ENCODE results near the gene ASTN2.
"Not testable (repeated sequence)": the region's sequence is repeated elsewhere in the genome, so short reads cannot be mapped to it uniquely, and the experiment has no call there.

ASTN2 gene

DNA sequence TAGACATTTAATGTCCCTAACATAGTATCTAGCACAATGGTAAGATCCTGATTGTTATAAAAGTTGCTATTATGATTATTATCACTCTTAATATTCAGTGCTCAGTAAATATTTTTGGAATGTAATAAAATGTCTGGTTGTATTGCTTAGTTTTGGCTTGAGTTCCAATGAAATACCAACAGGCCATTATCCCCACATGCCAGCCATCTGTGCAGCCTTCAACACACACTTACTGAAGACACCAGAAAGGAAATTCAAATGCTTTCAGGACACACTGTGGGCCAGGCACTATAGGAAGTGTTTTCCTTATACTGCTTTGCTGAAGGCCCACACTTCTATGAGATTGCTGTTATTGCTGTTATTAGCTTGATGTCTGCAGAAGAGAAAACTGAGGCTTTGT lies 570.2 kb downstream of the ASTN2 start:
- no peak for DNase-seq

DNA sequence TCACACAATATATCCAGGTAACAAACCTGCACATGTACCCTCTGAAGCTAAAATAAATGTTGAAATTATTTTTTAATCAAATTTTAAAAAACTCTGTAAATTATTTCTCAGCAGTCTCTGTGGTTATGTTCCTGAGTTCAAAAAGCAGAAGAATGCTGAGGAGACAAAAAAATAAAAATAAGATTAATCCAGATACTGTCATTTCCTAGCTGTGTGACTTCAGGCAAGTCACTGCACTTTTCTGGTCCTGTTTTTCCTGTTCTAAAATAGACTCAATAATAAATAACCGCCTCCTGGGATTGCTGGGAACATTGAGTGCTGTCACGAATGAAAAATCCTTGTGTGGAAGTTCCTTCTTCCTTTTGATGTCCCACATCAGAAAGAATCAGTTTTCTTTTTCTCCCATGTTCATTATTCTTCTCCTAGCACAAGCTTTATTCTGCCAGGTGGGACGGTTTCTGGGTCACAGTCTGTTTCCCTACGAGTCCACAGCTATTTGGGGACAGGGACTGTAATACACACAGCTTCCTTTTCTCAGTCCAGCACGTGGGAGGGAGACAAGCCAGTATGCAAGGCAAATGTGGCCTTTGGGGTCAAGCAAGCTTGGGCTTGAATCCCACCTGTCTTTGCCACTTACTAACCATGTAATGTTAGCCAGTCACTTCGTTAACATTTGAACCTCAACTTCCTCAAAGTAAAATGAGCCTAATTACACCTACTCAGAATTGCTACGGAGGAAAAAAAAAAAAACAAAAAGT lies 570.8 kb downstream of the ASTN2 start:
- no peak for DNase-seq

GRCh38 chr9:116842658-116843057 lies 572.2 kb downstream of the ASTN2 start:
- peak; percentile 85 for DNase-seq

DNA sequence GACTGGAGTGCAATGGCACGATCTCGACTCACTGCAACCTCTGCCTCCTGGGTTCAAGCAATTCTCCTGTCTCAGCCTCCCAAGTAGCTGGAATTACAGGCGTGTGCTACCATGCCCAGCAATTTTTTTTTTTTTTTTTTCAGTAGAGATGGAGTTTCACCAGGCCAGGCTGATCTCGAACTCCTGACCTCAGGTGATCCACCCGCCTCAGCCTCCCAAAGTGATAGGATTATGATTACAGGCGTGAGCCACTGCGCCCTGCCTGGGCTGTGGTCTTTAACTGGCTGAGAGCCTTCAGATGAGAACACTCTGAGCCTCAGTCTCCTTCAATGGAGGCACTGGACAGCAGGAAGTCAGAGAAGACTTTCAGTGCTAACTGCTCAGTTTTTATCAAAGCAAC lies 576.4 kb downstream of the ASTN2 start:
- DNase-seq, result not testable (repeated sequence)

DNA sequence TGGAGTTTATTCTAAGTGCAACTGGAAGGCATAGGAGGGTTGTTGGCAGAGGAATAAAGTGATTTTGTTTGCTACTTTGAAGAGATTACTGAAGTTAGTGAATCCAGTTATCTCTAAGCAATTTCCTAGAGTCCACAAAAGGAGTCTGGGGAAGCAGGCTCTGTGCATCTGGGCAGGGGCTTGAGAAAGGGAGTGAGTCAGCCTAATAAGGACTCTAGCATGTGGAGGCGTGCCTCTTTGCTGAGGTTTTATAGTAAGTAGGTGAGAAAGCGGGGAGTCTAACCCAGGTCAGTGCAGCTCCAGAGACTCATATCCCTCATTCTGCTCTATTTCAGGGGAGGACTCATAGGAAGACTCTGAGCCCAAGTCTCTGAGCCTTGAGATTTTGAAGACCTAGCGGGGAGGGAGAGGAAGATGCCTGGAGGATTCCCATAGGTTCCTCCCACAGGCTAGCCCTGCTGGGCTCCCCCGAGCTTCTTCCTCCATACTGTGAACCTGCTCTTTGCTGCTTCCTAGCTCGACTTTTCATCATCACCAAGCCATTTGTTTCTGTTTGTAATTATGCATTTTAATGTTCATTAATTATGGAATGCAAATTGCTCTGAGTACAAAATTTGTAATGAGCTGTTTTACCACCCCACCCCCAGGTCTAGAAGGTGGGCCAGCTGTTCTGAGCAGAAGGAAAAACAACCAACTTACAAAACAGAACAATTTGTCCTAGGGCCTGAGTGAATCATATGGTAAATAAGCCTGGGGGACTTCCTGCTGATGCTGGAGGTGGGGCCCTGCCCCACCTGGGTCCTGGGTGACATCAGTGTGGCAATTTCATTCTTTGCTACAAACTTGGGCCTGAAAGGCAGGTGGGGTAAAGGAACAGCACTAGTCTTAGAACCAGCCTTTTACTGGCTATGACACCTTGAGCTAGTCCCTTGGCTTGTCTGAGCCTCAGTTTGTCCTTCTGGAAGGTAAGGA lies 577.6 kb downstream of the ASTN2 start:
- DNase-seq, result no peak

DNA sequence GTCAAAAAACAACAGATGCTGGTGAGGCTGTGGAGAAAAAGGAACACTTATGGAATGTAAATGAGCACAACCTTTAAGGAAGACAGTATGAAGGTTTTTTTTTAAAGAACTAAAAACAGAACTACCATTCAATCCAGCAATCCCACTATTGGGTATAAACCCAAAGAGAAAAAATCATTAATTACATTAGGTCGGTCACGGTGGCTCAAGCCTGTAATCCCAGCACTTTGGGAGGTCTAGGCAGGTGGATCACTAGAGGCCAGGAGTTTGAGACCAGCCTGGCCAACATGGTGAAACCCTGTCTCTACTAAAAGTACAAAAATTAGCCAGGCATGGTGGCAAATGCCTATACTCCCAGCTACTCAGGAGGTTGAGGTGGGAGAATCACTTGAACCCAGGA lies 584.5 kb downstream of the ASTN2 start:
- DNase-seq, result not testable (repeated sequence)

DNA sequence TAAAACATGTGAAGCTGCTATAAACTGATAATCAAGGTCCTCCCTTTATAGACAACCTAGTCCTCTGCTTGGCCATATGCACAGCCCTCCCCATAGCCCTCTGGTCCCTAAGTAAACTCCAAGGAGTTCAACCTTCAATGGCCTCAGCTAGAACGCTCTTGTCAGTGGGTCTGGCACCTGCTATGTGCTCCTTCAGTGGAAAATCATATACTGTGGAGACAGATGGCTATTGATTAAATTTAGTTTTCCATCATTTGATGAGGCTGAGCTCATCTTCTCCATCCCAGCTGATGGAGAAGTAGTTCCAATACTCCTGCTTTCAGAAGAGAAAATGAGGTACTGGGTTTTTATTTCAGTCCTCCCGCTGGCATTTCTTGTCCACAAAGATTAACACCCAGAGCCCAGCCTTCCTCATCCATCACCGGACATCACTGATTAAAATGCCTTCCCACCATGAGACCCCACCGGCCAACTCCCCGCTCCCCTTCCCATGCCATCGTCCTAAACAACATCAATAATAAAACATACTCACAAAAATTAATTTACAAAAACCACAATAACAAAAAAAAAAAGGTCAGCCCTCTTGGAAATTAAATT lies 593.1 kb downstream of the ASTN2 start:
- no peak for DNase-seq

- DNase-seq, result no peak
Observed at GRCh38 chr9:116819116-116819515, 595.7 kb downstream of the ASTN2 start.

GRCh38 chr9:116817762-116818161 lies 597.1 kb downstream of the ASTN2 start:
- peak; percentile 22 for DNase-seq

- no peak for DNase-seq
Observed at GRCh38 chr9:116816484-116816883, 598.4 kb downstream of the ASTN2 start.

DNA sequence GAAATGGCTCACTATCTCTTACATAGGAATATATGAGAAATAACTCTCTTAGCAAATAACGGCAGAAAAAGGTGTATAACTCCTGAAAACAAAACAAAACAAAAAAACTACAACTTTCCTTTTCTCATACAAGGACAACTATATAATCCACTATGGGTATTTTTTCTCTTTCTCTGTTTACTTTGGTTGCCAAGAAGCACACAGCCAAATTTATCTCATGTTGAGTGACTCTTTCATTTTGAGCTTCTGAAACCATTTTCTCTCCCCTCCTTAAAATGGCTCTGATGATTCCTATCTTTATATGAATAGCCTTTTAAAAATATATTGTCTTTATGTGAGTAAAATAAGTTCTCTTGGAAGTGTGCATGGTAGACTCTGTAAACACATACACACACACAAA lies 599.0 kb downstream of the ASTN2 start:
- DNase-seq, result no peak

DNA sequence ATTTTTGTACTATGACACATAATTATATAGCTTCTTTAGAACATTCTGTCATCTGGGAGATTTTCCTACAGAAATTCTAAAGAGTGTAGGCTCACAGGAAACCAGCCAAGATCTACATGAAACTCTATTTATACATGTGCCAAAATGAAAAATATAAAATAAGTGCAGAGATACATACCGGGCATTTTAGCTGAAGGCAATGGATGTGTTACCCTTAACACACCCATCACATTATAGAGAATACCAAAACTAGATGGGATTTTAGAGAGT lies 601.9 kb downstream of the ASTN2 start:
- DNase-seq, result no peak

DNA sequence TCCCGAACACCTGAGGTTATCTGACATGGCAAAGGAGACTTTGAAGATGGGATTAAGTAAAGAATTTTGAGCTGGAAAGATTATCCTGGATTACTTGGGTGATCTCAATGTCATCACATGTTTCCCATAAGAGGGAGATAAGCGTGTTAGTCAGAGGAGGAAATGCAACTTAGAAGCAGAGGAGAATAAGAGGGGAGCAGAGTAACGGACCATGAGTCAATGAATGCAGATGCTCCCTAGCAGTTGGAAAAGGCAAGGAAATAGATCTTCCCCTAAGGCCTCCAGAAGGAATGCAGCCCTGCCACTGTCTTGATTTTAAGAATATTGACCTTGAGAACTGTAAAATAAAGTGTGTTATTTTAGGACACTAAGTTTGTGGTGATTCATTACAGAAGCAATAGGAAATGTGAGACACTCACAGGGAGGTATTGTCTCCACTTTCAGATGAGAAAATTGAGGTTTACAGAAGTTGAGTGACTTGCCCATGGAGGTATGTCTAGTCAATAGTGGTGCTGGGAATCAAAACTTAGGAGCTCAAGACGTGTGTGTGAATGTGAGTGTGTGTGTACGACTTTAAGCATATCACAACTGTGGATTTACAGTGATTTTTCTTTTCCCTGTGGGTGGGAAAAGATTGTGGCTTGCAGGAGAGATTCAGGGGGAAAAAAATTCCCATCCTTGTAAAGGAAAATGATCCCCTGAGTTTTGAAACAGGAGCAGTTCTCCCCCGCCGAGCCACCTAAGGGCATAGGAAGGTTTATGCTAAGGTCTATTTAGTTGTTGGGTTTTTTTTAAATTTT lies 602.4 kb downstream of the ASTN2 start:
- no peak for DNase-seq

DNA sequence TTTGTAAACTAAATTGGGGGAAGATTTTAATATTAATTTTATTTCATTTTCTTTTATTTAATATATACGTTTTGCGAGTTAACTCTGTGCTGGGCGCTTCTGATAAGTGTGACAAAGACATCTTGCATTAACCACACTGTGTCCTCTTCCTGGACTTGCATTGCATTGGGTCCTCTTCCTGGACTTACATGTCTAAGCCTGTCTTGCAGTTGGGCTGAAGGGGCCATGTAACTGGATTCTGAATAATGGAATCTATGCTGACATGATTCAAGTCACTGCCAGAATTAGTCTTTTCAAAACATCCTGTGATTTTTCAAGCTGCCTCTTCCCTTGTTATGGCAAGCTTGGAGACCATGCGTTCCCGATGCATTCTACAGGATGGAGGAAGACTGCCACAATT lies 605.2 kb downstream of the ASTN2 start:
- no peak for DNase-seq

DNA sequence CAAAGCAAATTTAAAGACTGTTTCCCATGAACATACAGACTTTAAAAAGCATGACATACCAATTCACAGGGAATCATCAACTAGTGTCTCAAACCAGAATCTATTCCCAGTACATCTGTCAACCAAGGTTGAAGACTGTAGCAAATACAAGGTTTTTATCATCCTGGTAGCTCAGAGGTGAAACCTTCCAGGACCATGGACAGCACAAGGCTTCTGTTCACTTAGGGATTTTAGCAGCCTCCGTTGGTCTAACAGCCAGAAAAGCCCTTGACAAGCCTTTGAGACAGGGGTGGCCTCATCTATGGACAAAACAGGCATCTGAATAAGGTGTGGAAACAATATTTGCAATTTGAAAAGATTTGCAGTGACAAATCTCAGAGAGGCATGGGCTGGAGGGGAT lies 608.8 kb downstream of the ASTN2 start:
- DNase-seq, result no peak

GRCh38 chr9:116800885-116801284 lies 614.0 kb downstream of the ASTN2 start:
- DNase-seq, result no peak

- no peak for DNase-seq
Observed at GRCh38 chr9:116800074-116800473, 614.8 kb downstream of the ASTN2 start.

- DNase-seq, result no peak
Observed at GRCh38 chr9:116798521-116798920, 616.3 kb downstream of the ASTN2 start.

- DNase-seq, result no peak
Observed at GRCh38 chr9:116797276-116797675, 617.6 kb downstream of the ASTN2 start.

GRCh38 chr9:116796669-116797068 lies 618.2 kb downstream of the ASTN2 start:
- DNase-seq, result no peak

DNA sequence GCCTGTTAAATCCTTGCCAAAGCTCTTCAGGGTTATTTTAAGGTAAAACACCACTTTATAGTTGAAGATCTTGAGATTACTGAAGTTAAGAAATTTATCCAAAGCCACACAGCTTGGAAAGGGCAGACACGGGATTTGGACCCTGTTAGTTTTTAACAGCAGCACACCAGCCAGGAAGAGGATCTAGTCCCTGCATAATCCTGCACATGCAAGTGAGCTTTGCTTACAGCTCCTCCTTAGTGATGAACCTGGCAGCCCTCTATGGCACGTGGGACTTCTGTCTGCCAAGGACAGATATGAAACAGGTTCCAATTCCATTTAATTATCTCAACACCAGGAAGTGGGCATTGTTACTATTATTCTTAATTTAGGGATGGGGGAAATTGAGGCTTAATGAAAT lies 619.0 kb downstream of the ASTN2 start:
- DNase-seq, result peak; percentile 19

DNA sequence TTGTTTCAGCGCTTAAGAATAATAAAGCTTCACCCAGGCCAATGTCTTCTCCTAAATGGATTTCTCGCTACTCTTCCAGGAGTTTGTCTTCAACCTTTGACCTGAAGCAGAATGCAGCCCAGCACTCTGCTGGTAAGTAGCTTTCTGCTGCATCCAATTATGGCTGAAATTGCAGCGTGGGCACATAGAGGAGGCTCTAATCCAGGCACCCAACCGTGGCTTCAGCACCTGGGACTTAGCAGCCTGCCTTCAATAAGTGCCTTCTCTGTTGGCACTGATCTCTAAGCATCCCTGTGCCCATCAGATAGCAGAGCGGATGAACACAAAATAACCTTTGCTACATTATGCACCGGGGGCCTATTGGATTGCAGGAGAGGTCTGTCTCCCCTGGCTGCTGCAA lies 622.6 kb downstream of the ASTN2 start:
- DNase-seq, result no peak

- DNase-seq, result peak; percentile 39
Observed at GRCh38 chr9:116791326-116791725, 623.5 kb downstream of the ASTN2 start.

Measured in NCI-H2029 (cell line).